Cerebellar nuclear complex (tissue), 1 donor: Measurements from ENCODE around the gene ACOT11.
"Not testable (repeated sequence)": the region's sequence is repeated elsewhere in the genome, so short reads cannot be mapped to it uniquely, and the experiment has no call there.

Experiments used
- DNase-seq, 2 experiments: peaks; one replicate each; lab custom pipeline; 2025; lab: John Stamatoyannopoulos, UW

The ACOT11 gene

GRCh38 chr1:54608566-54609230, 60.7 kb downstream of the ACOT11 start:
- no peak for DNase-seq

GRCh38 chr1:54609301-54609921, 61.4 kb downstream of the ACOT11 start:
- no peak for DNase-seq

- no peak for DNase-seq
Observed at GRCh38 chr1:54610048-54610447, 62.0 kb downstream of the ACOT11 start.

- no peak for DNase-seq
Observed at GRCh38 chr1:54610601-54611580, 62.9 kb downstream of the ACOT11 start.

- no peak for DNase-seq
Observed at GRCh38 chr1:54611621-54612020, 63.6 kb downstream of the ACOT11 start.

GRCh38 chr1:54614024-54614423, 66.0 kb downstream of the ACOT11 start:
- no peak for DNase-seq

GRCh38 chr1:54614563-54614962, 66.5 kb downstream of the ACOT11 start:
- no peak for DNase-seq

GRCh38 chr1:54615531-54616279, 67.7 kb downstream of the ACOT11 start:
- no peak for DNase-seq

- no peak for DNase-seq
Observed at GRCh38 chr1:54619749-54620148, 71.7 kb downstream of the ACOT11 start.

- DNase-seq: no peak
Observed at GRCh38 chr1:54623216-54624007, 75.4 kb downstream of the ACOT11 start, which contains the start of gene FAM151A. Gene FAM151A (minus strand): TSS chr1:54623525. CDS start chr1:54623395, 130 bp downstream.

GRCh38 chr1:54624466-54625464, 76.7 kb downstream of the ACOT11 start:
- no peak for DNase-seq

GRCh38 chr1:54627196-54627595, 79.2 kb downstream of the ACOT11 start:
- no peak for DNase-seq

- DNase-seq: not testable (repeated sequence)
Observed at GRCh38 chr1:54635804-54636203, 87.8 kb downstream of the ACOT11 start.

GRCh38 chr1:54636461-54637446, 88.7 kb downstream of the ACOT11 start:
- DNase-seq: not testable (repeated sequence)

GRCh38 chr1:54640361-54640760, 92.3 kb downstream of the ACOT11 start:
- no peak for DNase-seq

GRCh38 chr1:54640863-54641836, 93.1 kb downstream of the ACOT11 start, which contains the start of gene MROH7:
Gene MROH7 (plus strand): TSS chr1:54641786. CDS start chr1:54652927, 11,141 bp downstream.
- no peak for DNase-seq

GRCh38 chr1:54643736-54644135, 95.7 kb downstream of the ACOT11 start:
- no peak for DNase-seq
